Measurements from ENCODE around the gene ECEL1.
A peak's percentile ranks its signal among the peaks of the same experiment; 100 is the strongest.
"Not testable (repeated sequence)": the region's sequence is repeated elsewhere in the genome, so short reads cannot be mapped to it uniquely, and the experiment has no call there.

ECEL1 gene

DNA sequence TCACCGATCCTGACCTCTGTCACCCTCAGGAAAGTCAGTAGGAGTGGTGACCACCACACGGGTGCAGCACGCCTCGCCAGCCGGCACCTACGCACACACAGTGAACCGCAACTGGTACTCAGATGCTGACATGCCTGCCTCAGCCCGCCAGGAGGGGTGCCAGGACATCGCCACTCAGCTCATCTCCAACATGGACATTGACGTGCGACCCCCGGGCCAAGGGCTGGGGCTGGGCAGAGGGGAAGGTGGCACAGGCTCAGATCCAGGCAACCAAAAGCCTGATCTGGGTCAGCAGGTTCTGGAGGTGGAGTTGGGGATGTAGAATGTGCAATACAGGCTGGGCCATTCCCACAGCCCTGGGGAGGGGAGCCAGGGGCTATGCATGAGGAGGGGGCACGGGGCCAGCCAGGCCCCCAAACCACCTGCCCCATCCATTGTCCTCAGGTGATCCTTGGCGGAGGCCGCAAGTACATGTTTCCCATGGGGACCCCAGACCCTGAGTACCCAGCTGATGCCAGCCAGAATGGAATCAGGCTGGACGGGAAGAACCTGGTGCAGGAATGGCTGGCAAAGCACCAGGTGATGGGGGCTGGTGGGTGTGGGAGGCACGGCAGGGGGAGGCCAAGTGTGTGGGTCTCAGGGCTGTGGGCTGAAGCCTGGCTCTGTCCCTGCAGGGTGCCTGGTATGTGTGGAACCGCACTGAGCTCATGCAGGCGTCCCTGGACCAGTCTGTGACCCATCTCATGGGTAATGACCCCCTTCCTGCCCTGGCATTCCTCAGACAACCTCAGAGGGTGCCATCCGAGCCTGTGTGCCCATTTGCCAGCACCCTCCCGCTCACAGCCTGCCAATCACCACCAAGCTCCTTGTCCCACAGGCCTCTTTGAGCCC lies 30.3 kb downstream of the ECEL1 start:
- no peak for DNase-seq

DNA sequence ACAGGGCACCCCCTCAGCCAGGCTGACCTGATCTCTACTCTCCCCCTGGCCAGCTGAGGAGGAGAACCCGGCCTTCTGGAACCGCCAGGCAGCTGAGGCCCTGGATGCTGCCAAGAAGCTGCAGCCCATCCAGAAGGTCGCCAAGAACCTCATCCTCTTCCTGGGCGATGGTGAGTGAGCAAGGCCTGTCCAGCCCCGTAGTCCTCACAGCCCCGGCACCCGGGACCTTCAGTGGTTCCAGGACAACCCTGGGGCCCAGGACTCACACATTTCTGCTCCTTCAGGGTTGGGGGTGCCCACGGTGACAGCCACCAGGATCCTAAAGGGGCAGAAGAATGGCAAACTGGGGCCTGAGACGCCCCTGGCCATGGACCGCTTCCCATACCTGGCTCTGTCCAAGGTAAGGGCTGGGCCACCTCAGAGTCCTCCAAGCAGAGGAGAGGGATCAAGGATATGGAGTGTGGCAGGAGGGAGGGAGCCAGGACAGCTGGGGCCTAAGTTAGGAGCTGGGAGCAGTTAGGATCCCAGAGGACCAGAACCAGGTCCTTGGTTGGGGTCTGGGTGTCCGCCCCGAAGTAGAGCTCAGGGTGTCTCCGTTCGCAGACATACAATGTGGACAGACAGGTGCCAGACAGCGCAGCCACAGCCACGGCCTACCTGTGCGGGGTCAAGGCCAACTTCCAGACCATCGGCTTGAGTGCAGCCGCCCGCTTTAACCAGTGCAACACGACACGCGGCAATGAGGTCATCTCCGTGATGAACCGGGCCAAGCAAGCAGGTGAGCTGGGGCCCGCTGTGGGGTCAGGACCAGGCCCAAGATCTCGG lies 31.1 kb downstream of the ECEL1 start:
- no peak for DNase-seq

DNA sequence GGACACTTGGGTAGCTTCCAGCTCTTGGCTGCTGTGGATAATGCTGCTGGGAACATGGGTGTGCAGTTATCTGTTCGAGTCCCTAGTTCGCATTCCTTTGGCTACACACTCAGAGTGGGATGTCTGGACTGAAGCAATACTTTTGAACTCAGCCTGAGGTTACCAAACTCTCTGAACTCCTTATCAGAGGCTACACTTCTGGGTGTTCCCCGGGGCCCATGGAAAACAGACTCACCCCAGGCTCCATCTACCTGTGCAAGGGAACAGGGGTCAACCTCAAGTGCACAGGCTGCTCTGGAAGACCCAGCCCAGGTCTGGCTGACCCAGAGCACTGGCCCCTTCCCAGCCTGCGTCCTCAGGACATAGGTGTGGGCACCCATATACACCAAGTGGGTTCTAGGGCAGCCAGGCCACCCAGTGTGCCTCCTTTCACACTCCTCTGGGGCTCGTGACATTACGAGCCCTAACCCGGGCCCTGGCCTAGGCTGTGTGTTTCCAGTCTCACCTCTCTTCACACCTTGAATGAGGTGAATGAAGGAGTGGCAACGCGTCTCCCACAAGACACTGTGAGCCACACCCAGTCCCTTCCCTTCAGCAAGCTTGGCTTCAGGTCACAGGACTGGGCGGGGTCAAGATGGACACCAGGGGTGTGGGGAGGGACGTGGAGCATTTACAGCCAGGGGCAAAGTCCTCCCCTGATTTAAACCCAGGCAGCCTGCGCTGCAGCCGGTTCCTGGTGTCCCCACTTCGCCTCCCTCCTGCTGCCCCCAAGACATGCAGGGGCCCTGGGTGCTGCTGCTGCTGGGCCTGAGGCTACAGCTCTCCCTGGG lies 32.0 kb downstream of the ECEL1 start, which contains the start of gene ALPI:
Gene ALPI, plus strand, starts transcription at position 728 of the 830 bp plus-strand sequence. Its CDS starts 47 bp downstream, at position 775.
- no peak for DNase-seq

DNA sequence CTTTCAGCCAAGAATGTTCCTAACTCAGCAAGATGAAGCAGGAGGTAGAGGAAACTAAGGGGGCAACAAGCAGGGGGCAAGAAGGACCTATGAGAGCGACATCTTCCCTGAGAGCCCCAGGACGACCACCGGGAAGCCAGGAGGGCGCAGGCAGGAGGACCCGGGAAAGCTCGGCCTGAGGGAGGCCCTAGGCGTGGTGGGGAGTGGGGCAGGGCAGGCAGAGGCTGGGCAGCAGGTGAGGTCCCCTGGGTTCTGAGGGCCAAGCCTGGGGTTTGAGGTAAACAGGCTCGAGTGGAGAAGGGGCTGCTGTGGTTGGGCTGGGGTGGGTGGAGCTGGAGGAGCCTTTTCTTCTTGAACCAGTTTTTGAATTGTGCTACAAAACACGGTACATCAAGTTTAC lies 33.0 kb downstream of the ECEL1 start:
- no peak for DNase-seq

DNA sequence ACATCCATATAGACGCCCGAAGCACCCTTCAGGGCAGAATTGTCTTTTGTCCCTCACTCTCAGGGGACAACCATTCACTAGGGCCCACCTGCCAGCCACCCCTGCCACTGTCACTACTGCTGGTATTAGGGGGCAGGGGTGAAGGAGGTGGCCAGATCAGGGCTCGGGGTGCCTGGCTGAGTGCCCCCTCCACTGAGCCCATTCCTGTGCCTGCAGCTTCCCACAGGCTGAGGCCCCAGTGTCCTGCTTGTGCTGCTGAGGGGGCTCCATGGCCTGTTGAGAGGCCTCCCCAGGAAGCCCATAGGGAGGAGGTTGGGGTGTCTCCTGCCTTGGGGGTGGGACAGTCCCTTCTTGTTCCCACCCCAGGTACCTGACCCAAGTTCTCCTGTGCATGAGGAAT lies 36.0 kb downstream of the ECEL1 start:
- DNase-seq: not testable (repeated sequence)

DNA sequence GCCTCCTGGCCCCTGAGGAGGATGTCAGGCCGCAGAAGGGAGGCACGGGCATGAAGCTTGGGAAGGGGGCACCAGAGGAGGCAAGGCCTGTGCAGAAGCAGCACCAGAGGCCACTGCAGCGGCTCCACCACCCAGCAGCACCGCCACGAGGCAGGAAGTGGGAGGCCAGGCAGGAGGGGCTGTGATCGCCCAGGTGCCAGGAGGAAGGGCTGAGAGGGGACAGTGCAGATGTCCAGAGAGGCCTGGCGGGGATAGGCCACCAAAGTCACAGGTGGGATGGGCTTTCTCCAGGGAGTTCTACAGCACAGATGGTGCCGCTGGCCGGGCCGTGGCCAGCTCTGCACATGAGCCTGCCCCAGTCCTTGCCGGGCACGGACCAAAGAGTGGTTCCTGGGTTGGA lies 37.7 kb downstream of the ECEL1 start:
- DNase-seq: no peak

DNA sequence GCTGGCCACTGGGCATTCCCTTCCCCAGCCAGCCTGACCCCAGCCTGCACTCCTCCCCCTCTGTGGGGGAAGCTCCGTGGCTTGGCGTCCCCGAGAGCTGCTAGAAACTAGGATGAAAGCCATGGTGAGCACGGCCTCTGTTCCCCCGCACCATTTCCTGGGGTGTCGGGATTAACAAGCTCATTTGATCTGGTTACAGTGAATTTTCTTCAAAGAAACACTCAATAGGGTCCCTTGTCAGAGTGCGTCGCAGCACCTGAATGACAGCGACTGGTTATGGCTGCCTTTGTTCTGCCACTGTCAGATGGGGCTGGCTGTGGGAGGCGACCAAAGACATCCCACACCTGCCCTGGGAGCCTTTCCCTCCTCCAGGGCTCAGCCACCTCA lies 39.3 kb downstream of the ECEL1 start:
- DNase-seq: no peak

DNA sequence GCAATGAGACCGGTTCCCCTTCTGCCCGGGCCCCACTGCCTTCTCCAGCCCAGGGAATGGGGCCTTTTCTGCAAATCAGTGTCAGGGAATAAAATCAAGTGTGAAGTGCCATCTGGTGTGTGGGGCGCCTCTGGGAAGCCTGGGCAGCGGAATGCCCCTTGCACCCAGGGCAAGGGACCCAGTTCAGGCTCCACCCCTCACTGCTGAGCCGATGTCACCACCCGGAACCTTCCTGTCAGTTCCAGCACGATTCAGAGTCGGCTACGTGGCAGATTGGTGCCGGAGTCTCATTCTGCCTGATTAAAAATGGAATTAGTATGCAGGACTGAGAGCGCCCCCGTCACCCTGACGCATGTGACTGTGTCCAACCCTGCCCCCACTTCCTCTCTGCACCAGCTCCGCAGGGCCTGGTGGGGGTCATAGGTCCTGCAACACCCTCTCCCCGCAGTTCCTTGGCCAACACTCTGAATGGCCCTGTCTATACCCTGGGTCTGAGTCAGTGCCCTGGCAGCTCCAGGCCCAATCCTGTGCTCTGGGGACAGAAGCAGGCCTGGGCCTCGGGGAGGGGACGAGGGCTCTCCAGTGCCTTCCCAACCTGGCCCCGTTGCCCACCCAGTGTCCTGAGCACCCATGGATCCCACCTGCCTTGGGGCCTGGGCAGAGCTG lies 39.9 kb downstream of the ECEL1 start:
- DNase-seq: no peak

DNA sequence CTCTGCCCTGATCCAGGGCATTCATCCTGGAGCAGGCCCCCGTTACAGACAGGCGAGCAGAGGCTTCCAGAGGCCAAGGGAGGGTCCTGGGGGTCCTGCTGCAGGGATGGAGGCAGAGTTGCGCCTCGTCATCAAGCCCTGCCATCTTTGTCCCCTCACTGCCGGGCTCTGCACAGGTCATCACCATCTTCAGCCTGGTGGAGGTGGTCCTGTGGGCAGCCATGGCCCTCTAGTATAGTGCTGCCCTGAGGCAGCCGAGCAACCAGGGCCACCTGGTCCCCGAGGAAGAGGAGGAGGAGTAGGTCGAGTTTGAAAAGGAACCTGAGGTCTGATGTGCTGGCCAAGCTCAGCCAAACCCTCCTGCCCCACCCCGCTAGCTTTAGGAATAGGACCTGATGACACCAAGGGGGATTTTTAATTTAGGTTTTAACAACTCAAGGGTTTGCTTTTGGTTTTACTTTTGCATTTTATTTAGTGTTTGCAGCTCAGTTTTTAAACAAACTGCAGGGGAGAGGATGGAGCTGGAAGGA lies 40.5 kb downstream of the ECEL1 start:
- DNase-seq: no peak

DNA sequence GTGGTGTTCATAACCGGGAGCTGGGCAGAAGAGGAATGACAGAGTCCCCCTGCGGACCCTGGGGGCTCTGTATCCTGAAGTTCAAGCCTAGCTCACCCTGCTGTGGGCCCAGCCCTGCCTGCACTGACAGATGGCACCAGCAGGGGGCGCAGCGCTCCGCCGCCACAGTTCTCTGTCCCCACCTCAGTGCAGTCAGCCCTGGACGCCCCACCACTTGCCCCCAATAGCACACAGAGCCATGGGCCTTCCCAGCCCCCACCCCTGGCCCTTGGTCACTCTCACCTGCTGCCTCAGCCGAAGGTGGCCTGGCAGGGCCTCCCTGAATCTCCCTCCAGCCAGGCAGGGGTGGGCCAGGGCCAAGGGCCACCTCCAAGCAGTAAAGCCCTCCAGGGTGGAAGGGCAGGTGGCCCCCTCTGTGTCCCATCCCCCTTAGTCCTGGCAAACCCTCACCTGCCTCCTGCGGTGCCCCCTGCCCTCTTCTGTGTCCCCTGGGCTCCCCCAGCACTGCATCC lies 41.3 kb downstream of the ECEL1 start:
- DNase-seq: not testable (repeated sequence)

DNA sequence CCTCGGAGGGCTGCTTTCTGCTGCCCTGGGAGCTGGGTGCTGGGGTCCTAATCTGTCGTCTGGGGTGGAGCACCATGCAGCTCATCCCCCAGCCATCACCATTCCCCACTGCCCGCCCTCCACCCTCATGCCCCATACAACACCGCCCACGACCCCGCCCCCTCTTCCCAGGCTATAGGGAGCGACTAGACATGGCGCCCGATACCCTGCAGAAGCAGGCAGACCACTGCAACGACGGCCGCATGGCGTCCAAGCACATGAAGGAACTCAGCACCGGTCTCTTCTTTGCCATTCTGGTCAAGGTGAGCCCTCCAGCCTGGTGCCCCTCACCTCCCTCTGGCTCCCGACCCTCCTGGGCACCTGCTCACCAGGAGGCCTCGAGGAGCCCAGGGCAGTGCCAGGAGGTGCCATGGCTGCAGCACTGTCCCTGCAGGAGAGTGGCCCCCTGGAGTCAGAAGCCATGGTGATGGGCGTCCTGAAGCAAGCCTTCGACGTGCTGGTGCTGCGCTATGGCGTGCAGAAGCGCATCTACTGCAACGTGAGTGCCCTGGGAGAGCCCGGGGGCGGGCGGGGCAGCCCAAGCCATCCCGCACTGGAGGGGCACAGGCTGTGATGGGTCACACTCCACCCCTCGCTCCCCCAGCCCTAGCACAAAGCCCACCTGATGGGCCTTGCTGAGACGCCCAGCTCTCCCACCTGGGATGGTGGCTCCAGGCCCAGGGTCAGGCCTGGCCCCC lies 42.3 kb downstream of the ECEL1 start:
- not testable (repeated sequence) for DNase-seq

DNA sequence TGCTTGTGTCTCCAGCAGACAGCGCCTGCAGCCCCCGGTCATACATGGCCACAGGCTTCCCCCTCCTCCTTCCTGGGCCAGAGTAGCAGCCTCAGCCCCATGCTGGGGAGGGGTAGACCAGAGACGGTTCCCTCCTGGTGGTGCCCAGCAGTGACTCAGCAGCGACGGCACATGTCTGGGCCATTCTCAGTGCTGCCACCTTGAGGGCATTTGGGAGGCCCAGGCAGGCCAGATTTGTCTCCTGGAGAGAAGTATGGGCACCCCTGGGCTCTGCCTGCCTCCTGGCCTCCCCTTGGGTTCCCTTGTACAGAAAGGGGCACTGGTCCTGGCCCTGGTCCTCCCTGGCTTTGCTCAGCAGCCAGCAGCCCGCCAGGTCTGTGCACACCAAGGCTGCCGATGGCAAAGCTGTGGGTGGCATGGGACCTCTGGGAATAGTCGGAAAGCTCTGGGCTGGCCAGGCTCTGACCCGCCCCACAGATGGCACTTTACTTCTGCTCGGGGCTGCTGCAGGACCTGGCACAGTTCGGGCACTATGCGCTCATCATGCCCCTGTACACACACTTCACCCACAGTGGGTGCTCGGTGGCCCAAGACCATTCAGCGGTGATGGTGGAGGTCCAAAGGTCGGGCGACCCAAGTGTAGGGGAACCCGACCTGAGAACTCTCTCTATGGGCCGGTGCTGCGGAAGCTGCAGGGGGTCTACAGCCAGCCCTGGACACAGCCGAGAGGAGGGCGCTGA lies 43.1 kb downstream of the ECEL1 start:
- DNase-seq: peak; percentile 47 to 54

DNA sequence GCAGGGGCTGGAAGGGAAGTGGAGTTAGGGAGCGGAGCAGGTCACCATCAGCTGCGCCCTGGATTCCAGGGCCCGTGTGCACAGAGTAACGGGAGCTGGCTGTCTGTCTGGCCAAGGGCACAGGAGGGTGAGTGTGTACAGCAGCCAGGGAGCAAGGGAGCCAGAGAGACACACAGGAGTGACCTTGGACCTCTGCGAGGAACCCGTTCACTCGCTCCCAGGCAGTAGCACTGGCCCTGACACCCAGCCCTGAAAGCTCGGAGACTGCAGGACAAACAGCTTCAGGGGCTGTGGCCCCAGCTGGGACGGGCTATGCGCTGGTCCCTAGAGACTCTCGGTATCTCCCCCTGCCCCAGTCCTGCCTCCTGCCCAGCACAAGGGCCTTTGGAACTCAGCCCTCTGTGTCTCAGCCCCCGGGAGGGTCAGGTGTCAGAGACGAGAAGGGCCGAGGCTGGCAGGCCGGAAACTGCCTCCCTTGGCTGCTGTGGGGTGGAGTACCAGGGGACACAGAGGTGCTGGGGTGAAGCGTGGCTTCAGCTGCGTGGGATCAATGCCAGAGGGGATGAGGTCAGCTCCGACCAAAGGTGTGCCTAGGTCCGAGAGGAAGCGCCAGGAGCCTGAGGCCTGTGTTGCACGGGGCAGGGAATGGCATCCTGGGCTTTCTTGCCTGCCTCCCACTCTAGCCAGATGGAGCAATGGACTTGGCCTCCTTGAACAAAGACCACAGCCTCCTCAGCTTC lies 43.8 kb downstream of the ECEL1 start:
- not testable (repeated sequence) for DNase-seq

DNA sequence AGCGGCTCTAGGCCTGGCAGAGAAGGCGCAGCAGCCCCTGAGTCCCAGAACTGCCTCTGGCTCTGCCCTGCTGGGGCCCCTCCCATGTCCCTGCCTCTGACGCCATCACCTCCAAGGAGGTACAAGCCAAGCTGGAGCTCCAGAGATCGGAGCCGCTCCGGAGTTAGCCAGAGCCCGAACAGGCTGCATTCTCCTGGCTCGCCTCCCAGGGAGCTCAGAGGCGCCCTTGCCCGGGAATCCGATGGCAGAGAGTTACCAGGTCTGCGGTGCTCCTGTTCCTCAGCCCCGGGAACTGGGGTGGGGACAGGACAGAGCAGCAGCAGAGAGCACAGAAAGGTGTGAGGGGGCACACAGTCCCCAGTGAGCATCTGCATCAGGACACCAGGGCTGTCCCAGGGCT lies 44.6 kb downstream of the ECEL1 start:
- DNase-seq: not testable (repeated sequence)

DNA sequence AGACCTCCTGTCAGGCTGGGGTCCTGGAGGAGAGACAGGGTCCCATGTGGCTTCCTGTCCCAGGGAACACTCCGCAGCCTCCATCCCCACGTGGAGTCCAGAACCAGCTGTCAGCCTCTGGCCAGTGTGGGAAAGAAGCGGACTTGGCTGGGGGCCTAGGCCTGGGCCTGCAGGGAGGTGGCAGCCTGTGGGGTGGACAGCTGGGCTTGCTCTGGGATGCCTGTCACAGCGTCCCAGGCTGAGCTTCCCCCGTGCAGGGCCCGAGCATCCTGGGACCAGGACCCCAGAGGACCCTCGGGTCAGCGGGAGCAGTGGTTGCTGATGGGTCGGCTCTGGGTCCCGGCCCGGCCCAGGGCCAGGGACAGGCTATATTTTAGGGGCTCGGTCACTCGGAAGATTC lies 45.2 kb downstream of the ECEL1 start:
- not testable (repeated sequence) for DNase-seq

DNA sequence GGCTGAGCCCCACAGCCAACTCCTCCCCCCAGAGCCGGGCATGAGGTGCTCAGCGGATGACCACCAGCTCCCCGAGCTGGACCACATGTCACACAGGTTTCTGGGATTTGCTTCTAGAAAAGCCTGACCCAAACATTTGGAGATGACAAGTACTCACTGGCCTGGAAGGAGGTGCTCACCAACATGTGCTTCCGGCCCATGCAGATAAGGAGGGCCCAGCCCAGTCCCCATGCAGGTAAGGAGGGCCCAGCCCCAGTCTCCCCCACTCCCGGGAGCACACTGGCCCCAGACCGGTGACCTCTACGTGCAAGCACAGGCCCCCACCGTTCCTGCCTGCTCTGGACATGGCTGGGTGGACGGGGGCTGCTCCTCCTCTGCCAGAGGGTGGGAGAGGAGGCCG lies 45.7 kb downstream of the ECEL1 start:
- not testable (repeated sequence) for DNase-seq

DNA sequence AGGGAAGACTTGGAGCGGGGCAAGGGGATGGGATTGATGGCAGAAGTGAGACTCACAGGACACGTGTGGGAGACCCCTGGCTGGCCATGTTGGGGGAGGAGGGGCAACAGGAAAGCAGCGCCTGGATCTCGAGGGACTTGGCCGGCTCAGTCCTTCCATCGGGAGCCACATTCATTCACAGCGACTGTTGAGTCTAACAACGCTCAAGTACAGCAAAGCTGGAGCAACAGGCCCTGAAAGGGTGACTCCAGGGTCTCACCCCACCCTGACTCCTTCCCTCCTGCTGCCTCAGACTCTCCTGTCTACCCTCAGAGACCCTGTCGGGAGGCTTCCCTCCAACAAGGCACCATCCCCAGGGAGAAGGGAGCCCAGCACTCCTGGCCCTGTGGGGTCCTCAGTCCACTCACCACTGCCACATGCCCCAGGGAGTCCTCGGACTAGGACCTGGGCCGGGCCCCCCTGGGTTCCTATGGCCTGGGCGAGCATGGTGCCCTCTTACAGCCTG lies 46.4 kb downstream of the ECEL1 start:
- no peak for DNase-seq

DNA sequence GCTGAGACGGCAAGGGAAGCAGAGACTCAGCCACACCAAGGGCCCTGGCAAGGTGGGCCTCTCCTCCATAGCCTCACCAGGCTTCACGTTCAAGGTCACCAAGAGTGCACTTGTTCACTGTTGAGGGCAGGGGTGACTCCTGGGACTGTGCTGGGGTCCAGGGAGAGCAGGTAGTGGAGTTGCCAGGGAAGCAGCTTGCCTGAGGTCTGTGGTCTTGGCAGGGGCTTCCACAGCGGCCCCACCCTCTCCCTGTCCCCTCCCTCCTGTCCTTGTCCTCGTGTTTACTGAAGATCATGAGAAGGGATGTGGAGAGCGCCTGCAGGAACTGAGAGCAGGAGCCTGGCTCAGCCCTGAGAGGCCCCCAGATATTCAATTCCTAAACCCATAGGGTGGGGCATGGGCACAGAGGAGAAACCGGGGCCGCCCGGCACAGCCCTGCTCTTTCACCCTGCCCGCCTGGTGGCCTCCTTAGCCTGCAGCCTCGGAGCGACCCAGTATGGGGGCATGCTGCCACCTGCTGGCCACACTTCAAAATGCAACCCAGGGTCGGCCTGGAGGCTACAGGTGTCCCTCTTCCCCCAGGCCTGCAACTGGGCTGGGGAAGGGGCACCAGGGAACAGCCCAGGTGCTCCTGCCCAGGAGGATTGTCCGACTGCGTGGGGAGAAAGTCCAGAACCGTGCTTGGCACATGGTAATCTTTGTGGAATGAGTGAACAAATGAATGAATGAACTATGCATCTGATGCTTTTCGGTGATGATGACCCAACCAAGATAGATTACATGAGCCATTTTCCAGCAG lies 47.2 kb downstream of the ECEL1 start:
- DNase-seq: peak; percentile 83

DNA sequence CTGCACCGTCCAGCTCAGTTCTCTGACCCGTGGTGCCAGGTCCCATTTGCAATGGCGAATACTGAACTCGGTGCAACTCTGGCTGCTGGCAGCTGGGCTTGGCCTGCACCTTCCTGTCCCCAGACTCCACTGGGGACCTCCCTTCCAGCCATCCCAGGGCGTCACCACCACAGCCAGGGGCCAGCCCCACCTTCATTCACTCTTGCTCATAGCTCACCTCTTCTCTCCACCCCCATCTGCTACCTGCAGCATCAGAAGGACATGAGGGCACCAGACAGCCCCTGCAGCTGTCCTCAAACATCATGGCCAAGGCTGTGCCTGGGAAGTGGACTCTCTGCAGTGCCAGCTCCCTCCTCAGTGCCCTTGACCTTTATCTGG lies 47.9 kb downstream of the ECEL1 start:
- DNase-seq: no peak
